ENCODE data around the gene MARCHF7. TPM values are rescaled to one million over a fixed set of nuclear protein-coding genes. Genes with fewer than 3 reads are reported as not detected.
A peak's percentile ranks its signal among the peaks of the same experiment; 100 is the strongest.
"Not testable (repeated sequence)": the region's sequence is repeated elsewhere in the genome, so short reads cannot be mapped to it uniquely, and the experiment has no call there.

The MARCHF7 gene
- 90.8 and 94.6 TPM in 2 replicates for total RNA-seq (2012; rRNA removed)

- H3K4me3 ChIP-seq (ENCODE audit: low read length): peak within 1 kb of the TSS; percentile 100
- peak within 1 kb of the TSS; percentile 100 for H3K9ac ChIP-seq (ENCODE audit: low read depth, low read length)
- H3K4me1 ChIP-seq (ENCODE audit: control insufficient read depth, insufficient read depth, low read length): peaks cover 28% of the 10 kb centered on the region
- H3K4me2 ChIP-seq (ENCODE audit: low read length): peak within 1 kb of the TSS; percentile 89
- H3K36me3 ChIP-seq (ENCODE audit: insufficient read depth, low read length): peaks cover 35% of the 10 kb centered on the region
- H3K27me3 ChIP-seq (ENCODE audit: control insufficient read depth, insufficient read depth, low read length): no peaks in the 10 kb centered on the region
- no peaks in the 10 kb centered on the region for H3K9me3 ChIP-seq (replicated peaks; ENCODE audit: low read length)
Observed at GRCh38 chr2:159712143-159712928, at the start of gene MARCHF7. MARCHF7 (plus strand) TSS chr2:159712506; CDS start chr2:159729023, 16,517 bp downstream.

- H3K4me1 ChIP-seq (ENCODE audit: control insufficient read depth, insufficient read depth, low read length); H3K9ac ChIP-seq (ENCODE audit: low read depth, low read length); H3K27me3 ChIP-seq (ENCODE audit: control insufficient read depth, insufficient read depth, low read length); H3K4me2 ChIP-seq (ENCODE audit: low read length); H3K9me3 ChIP-seq (replicated peaks; ENCODE audit: low read length); H3K36me3 ChIP-seq (ENCODE audit: insufficient read depth, low read length); H3K4me3 ChIP-seq (ENCODE audit: low read length): not testable (repeated sequence)
Observed at GRCh38 chr2:159667423-159667822, 44.9 kb upstream of the MARCHF7 start.

- H3K9me3 ChIP-seq (replicated peaks; ENCODE audit: low read length): no peaks in the 10 kb centered on the region
Observed at GRCh38 chr2:159671047-159671446, 41.3 kb upstream of the MARCHF7 start.

GRCh38 chr2:159677654-159678053, 34.7 kb upstream of the MARCHF7 start:
- H3K4me2 ChIP-seq (ENCODE audit: low read length): no peak overlapping the region
- no peak overlapping the region for H3K4me3 ChIP-seq (ENCODE audit: low read length)
- H3K36me3 ChIP-seq (ENCODE audit: insufficient read depth, low read length): no peaks in the 10 kb centered on the region
- no peak overlapping the region for H3K9ac ChIP-seq (ENCODE audit: low read depth, low read length)
- no peaks in the 10 kb centered on the region for H3K27me3 ChIP-seq (ENCODE audit: control insufficient read depth, insufficient read depth, low read length)
- no peaks in the 10 kb centered on the region for H3K9me3 ChIP-seq (replicated peaks; ENCODE audit: low read length)
- no peaks in the 10 kb centered on the region for H3K4me1 ChIP-seq (ENCODE audit: control insufficient read depth, insufficient read depth, low read length)

More at GRCh38 chr2:159671047-159671446, 41.3 kb upstream of the MARCHF7 start:
- Histone ChIP-seq H3K36me3 (ENCODE audit: insufficient read depth, low read length) (no peaks in the 10 kb centered on the region), H3K27me3 (ENCODE audit: control insufficient read depth, insufficient read depth, low read length) (no peaks in the 10 kb centered on the region), H3K4me2 (ENCODE audit: low read length) (no peak overlapping the region), H3K4me3 (ENCODE audit: low read length) (no peak overlapping the region), H3K9ac (ENCODE audit: low read depth, low read length) (no peak overlapping the region), H3K4me1 (ENCODE audit: control insufficient read depth, insufficient read depth, low read length) (no peaks in the 10 kb centered on the region)

- Histone ChIP-seq H3K4me2 (ENCODE audit: low read length) (no peak overlapping the region), H3K4me3 (ENCODE audit: low read length) (no peak overlapping the region), H3K9me3 (replicated peaks; ENCODE audit: low read length) (no peaks in the 10 kb centered on the region), H3K4me1 (ENCODE audit: control insufficient read depth, insufficient read depth, low read length) (peaks cover 25% of the 10 kb centered on the region), H3K27me3 (ENCODE audit: control insufficient read depth, insufficient read depth, low read length) (no peaks in the 10 kb centered on the region), H3K36me3 (ENCODE audit: insufficient read depth, low read length) (no peaks in the 10 kb centered on the region), H3K9ac (ENCODE audit: low read depth, low read length) (no peak overlapping the region)
Observed at GRCh38 chr2:159680692-159681091, 31.6 kb upstream of the MARCHF7 start.

- H3K4me2 ChIP-seq (ENCODE audit: low read length): no peak overlapping the region
- H3K27me3 ChIP-seq (ENCODE audit: control insufficient read depth, insufficient read depth, low read length): no peaks in the 10 kb centered on the region
- H3K9ac ChIP-seq (ENCODE audit: low read depth, low read length): no peak overlapping the region
- peaks cover 25% of the 10 kb centered on the region for H3K4me1 ChIP-seq (ENCODE audit: control insufficient read depth, insufficient read depth, low read length)
- no peaks in the 10 kb centered on the region for H3K9me3 ChIP-seq (replicated peaks; ENCODE audit: low read length)
- no peak overlapping the region for H3K4me3 ChIP-seq (ENCODE audit: low read length)
- no peaks in the 10 kb centered on the region for H3K36me3 ChIP-seq (ENCODE audit: insufficient read depth, low read length)
Observed at GRCh38 chr2:159683817-159684216, 28.5 kb upstream of the MARCHF7 start.

GRCh38 chr2:159684796-159685195, 27.5 kb upstream of the MARCHF7 start:
- no peak overlapping the region for H3K4me3 ChIP-seq (ENCODE audit: low read length)
- H3K27me3 ChIP-seq (ENCODE audit: control insufficient read depth, insufficient read depth, low read length): no peaks in the 10 kb centered on the region
- no peaks in the 10 kb centered on the region for H3K9me3 ChIP-seq (replicated peaks; ENCODE audit: low read length)
- no peak overlapping the region for H3K9ac ChIP-seq (ENCODE audit: low read depth, low read length)
- H3K4me1 ChIP-seq (ENCODE audit: control insufficient read depth, insufficient read depth, low read length): peaks cover 25% of the 10 kb centered on the region
- no peaks in the 10 kb centered on the region for H3K36me3 ChIP-seq (ENCODE audit: insufficient read depth, low read length)
- no peak overlapping the region for H3K4me2 ChIP-seq (ENCODE audit: low read length)

GRCh38 chr2:159694500-159695040, 17.7 kb upstream of the MARCHF7 start:
- Histone ChIP-seq H3K27me3 (ENCODE audit: control insufficient read depth, insufficient read depth, low read length) (no peaks in the 10 kb centered on the region), H3K9ac (ENCODE audit: low read depth, low read length) (no peak overlapping the region), H3K4me3 (ENCODE audit: low read length) (no peak overlapping the region), H3K36me3 (ENCODE audit: insufficient read depth, low read length) (no peaks in the 10 kb centered on the region), H3K4me2 (ENCODE audit: low read length) (no peak overlapping the region), H3K9me3 (replicated peaks; ENCODE audit: low read length) (no peaks in the 10 kb centered on the region), H3K4me1 (ENCODE audit: control insufficient read depth, insufficient read depth, low read length) (no peaks in the 10 kb centered on the region)

GRCh38 chr2:159695795-159696448, 16.4 kb upstream of the MARCHF7 start:
- Histone ChIP-seq H3K27me3 (ENCODE audit: control insufficient read depth, insufficient read depth, low read length) (no peaks in the 10 kb centered on the region), H3K36me3 (ENCODE audit: insufficient read depth, low read length) (no peaks in the 10 kb centered on the region), H3K4me2 (ENCODE audit: low read length) (no peak overlapping the region), H3K4me1 (ENCODE audit: control insufficient read depth, insufficient read depth, low read length) (no peaks in the 10 kb centered on the region), H3K4me3 (ENCODE audit: low read length) (no peak overlapping the region), H3K9ac (ENCODE audit: low read depth, low read length) (no peak overlapping the region), H3K9me3 (replicated peaks; ENCODE audit: low read length) (no peaks in the 10 kb centered on the region)

- Histone ChIP-seq H3K4me2 (ENCODE audit: low read length) (no peak overlapping the region), H3K4me3 (ENCODE audit: low read length) (no peak overlapping the region), H3K9me3 (replicated peaks; ENCODE audit: low read length) (no peaks in the 10 kb centered on the region), H3K36me3 (ENCODE audit: insufficient read depth, low read length) (no peaks in the 10 kb centered on the region), H3K27me3 (ENCODE audit: control insufficient read depth, insufficient read depth, low read length) (no peaks in the 10 kb centered on the region), H3K4me1 (ENCODE audit: control insufficient read depth, insufficient read depth, low read length) (no peaks in the 10 kb centered on the region), H3K9ac (ENCODE audit: low read depth, low read length) (no peak overlapping the region)
Observed at GRCh38 chr2:159703491-159703890, 8.8 kb upstream of the MARCHF7 start.

GRCh38 chr2:159706385-159706980, 5.8 kb upstream of the MARCHF7 start:
- no peaks in the 10 kb centered on the region for H3K9me3 ChIP-seq (replicated peaks; ENCODE audit: low read length)
- H3K36me3 ChIP-seq (ENCODE audit: insufficient read depth, low read length): no peaks in the 10 kb centered on the region
- peaks cover 8% of the 10 kb centered on the region for H3K4me1 ChIP-seq (ENCODE audit: control insufficient read depth, insufficient read depth, low read length)
- H3K4me3 ChIP-seq (ENCODE audit: low read length): no peak overlapping the region
- no peak overlapping the region for H3K9ac ChIP-seq (ENCODE audit: low read depth, low read length)
- H3K4me2 ChIP-seq (ENCODE audit: low read length): no peak overlapping the region
- H3K27me3 ChIP-seq (ENCODE audit: control insufficient read depth, insufficient read depth, low read length): no peaks in the 10 kb centered on the region
